H1 (cell line): ENCODE measurements around the gene CCDC88C. TPM values are rescaled to one million over a fixed set of nuclear protein-coding genes. Genes with fewer than 3 reads are reported as not detected.
A peak's percentile ranks its signal among the peaks of the same experiment; 100 is the strongest.

Experiments used
- CTCF ChIA-PET: fragments of 300-600 bp; sonication (Branson Sonifier 250); formaldehyde crosslinking; loops from one replicate; lab custom pipeline; 2021; ENCODE audit not compliant: partially characterized antibody; lab: Charles Lee
- POLR2A ChIA-PET: fragments of 300-600 bp; sonication (Branson Sonifier 250); formaldehyde crosslinking; loops from one replicate; lab custom pipeline; 2021; ENCODE audit warnings: inconsistent platforms; ENCODE audit not compliant: partially characterized antibody; lab: Charles Lee
- DNase-seq, 2 experiments: peaks; one replicate each; pipeline versions ENCODE4 v3.0.0 to v3.0.0-alpha.2; 2010 to 2022; ENCODE audit warnings: low spot score in 2 of 2, low read depth in 1 of 2, mixed read lengths in 1 of 2
- FAIRE-seq: peaks from 2 replicates; lab custom pipeline; 2011; peaks lifted over from hg19 to GRCh38; lab: Jason Lieb, UNC
- H2AFZ ChIP-seq: 2 replicates; pipeline ENCODE4 v1.8.1; 2012; ENCODE audit warnings: low read length, inconsistent platforms
- H2AK5ac ChIP-seq: 2 replicates; pipeline ENCODE4 v1.6.1; 2013; ENCODE audit warnings: low read depth, low read length
- H2BK120ac ChIP-seq: replicated peaks from 2 replicates; pipeline ENCODE3; 2013; ENCODE audit warnings: low read depth, low read length, inconsistent platforms
- H2BK12ac ChIP-seq: 2 replicates; pipeline ENCODE4 v1.6.1; 2013; ENCODE audit warnings: low read depth, low read length
- H2BK15ac ChIP-seq: 2 replicates; pipeline ENCODE4 v1.6.1; 2013; ENCODE audit warnings: low read length
- H2BK20ac ChIP-seq: 2 replicates; pipeline ENCODE4 v1.6.1; 2013; ENCODE audit warnings: low read length
- H2BK5ac ChIP-seq: 2 replicates; pipeline ENCODE4 v1.6.1; 2013; ENCODE audit warnings: low read depth, low read length
- H3K14ac ChIP-seq: 2 replicates; pipeline ENCODE4 v1.6.1; 2013; ENCODE audit warnings: inconsistent platforms; ENCODE audit not compliant: insufficient read length
- H3K18ac ChIP-seq: 2 replicates; pipeline ENCODE4 v1.6.1; 2013; ENCODE audit warnings: low read length; ENCODE audit errors: extremely low read depth
- H3K23ac ChIP-seq: 2 replicates; pipeline ENCODE4 v1.6.1; 2013; ENCODE audit warnings: inconsistent platforms; ENCODE audit not compliant: insufficient read length
- H3K23me2 ChIP-seq: 2 replicates; pipeline ENCODE4 v1.6.1; 2013; ENCODE audit warnings: low read depth, low read length
- H3K27ac ChIP-seq: 2 replicates; pipeline ENCODE4 v1.6.1; 2011; ENCODE audit warnings: low read depth, low read length, inconsistent platforms
- H3K27me3 ChIP-seq, 4 experiments: replicated peaks in 1 of 4; 1 replicate in 1 of 4; 2 replicates in 3 of 4; pipeline versions ENCODE4 v1.6.1 to v1.8.1; 2011 to 2013; ENCODE audit warnings: low read length in 3 of 4, mild to moderate bottlenecking in 3 of 4, inconsistent platforms in 2 of 4, mixed read lengths in 2 of 4, moderate library complexity in 1 of 4; ENCODE audit not compliant: control insufficient read depth in 3 of 4, insufficient read depth in 3 of 4; ENCODE audit errors: extremely low read depth in 1 of 4
- H3K36me3 ChIP-seq, 4 experiments: 2 replicates each; pipeline versions ENCODE4 v1.6.1 to v1.8.1; 2011 to 2013; ENCODE audit warnings: mild to moderate bottlenecking in 4 of 4, low read length in 3 of 4, moderate library complexity in 2 of 4, control low read depth in 1 of 4, inconsistent platforms in 1 of 4; ENCODE audit not compliant: insufficient read depth in 4 of 4, control insufficient read depth in 2 of 4
- H3K4ac ChIP-seq: replicated peaks from 2 replicates; pipeline ENCODE3; 2013; ENCODE audit warnings: low read length, low read depth, mixed read lengths, inconsistent platforms; ENCODE audit not compliant: insufficient read length
- H3K4me1 ChIP-seq, 4 experiments: replicated peaks in 1 of 4; 1 replicate in 1 of 4; 2 replicates in 3 of 4; pipeline versions ENCODE4 v1.6.1 to v1.8.1; 2011 to 2013; ENCODE audit warnings: low read length in 3 of 4, inconsistent platforms in 2 of 4, mixed read lengths in 1 of 4; ENCODE audit not compliant: insufficient read depth in 4 of 4, control insufficient read depth in 3 of 4
- H3K4me2 ChIP-seq, 2 experiments: 2 replicates each; pipeline versions ENCODE4 v1.6.1 to v1.8.1; 2011 to 2013; ENCODE audit warnings: low read depth in 2 of 2, low read length in 2 of 2, control low read depth in 1 of 2, inconsistent platforms in 1 of 2, mild to moderate bottlenecking in 1 of 2; ENCODE audit not compliant: insufficient read depth in 1 of 2
- H3K4me3 ChIP-seq, 4 experiments: fragments of 200-600, 300-600 bp in 1 of 4; sonication (generic), shearing (Covaris generic), sonication (Bioruptor Twin) in 1 of 4; 2 replicates each; pipeline versions ENCODE4 v1.5.1 to v1.8.1; 2011 to 2016; ENCODE audit warnings: low read length in 4 of 4, low read depth in 3 of 4, control low read depth in 2 of 4, inconsistent platforms in 2 of 4, mild to moderate bottlenecking in 2 of 4, mixed read lengths in 1 of 4, moderate library complexity in 1 of 4; ENCODE audit not compliant: insufficient read depth in 2 of 4; ENCODE audit errors: extremely low read depth in 1 of 4
- H3K56ac ChIP-seq: replicated peaks from 2 replicates; pipeline ENCODE3; 2013; ENCODE audit warnings: low read depth, mild to moderate bottlenecking, mixed read lengths, low read length, inconsistent platforms; ENCODE audit not compliant: insufficient read length
- H3K79me1 ChIP-seq: 2 replicates; pipeline ENCODE4 v1.6.1; 2013; ENCODE audit warnings: low read depth, low read length, control low read depth
- H3K79me2 ChIP-seq, 2 experiments: 2 replicates each; pipeline versions ENCODE4 v1.6.1 to v1.8.1; 2012 to 2013; ENCODE audit warnings: low read length in 2 of 2, mild to moderate bottlenecking in 2 of 2, inconsistent platforms in 1 of 2; ENCODE audit not compliant: insufficient read depth in 2 of 2, control insufficient read depth in 1 of 2
- H3K9ac ChIP-seq, 4 experiments: replicated peaks in 1 of 4; 1 replicate in 1 of 4; 2 replicates in 3 of 4; pipeline versions ENCODE4 v1.6.1 to v1.8.1; 2011 to 2013; ENCODE audit warnings: low read depth in 3 of 4, low read length in 3 of 4, control low read depth in 2 of 4, mild to moderate bottlenecking in 2 of 4, moderate library complexity in 2 of 4, inconsistent platforms in 1 of 4; ENCODE audit errors: extremely low read depth in 1 of 4
- H3K9me3 ChIP-seq, 2 experiments: 2 replicates each; pipeline versions ENCODE4 v1.6.1 to v1.8.1; 2012 to 2013; ENCODE audit warnings: mild to moderate bottlenecking in 2 of 2, moderate library complexity in 2 of 2, control low read depth in 1 of 2, inconsistent platforms in 1 of 2, low read depth in 1 of 2, low read length in 1 of 2, mixed read lengths in 1 of 2; ENCODE audit not compliant: insufficient read depth in 2 of 2
- H4K20me1 ChIP-seq, 2 experiments: replicated peaks in 1 of 2; 2 replicates each; pipeline versions ENCODE3 to v1.8.1; 2011 to 2013; ENCODE audit warnings: inconsistent platforms in 2 of 2, low read length in 2 of 2, mild to moderate bottlenecking in 1 of 2; ENCODE audit not compliant: insufficient read depth in 2 of 2, control insufficient read depth in 1 of 2
- H4K5ac ChIP-seq: 2 replicates; pipeline ENCODE4 v1.6.1; 2013; ENCODE audit warnings: low read length, low read depth, mixed read lengths, inconsistent platforms; ENCODE audit not compliant: insufficient read length
- H4K8ac ChIP-seq: 2 replicates; pipeline ENCODE4 v1.8.0; 2013; ENCODE audit warnings: mild to moderate bottlenecking, moderate library complexity, low read length, inconsistent platforms; ENCODE audit not compliant: insufficient read depth; ENCODE audit errors: extremely low read depth
- H4K91ac ChIP-seq: replicated peaks from 2 replicates; pipeline ENCODE3; 2013; ENCODE audit warnings: low read length, mixed read lengths, inconsistent platforms; ENCODE audit not compliant: insufficient read length
- ASH2L ChIP-seq: fragments of 200-600, 300-600 bp; sonication (generic); IDR thresholded peaks from one replicate; pipeline ENCODE4 v1.7.1; 2017; ENCODE audit warnings: low read length
- CHD2 ChIP-seq: IDR thresholded peaks from 2 replicates; pipeline ENCODE4 v1.6.1; 2012; ENCODE audit warnings: low read length, improper control_type of control experiment
- EGR1 ChIP-seq: IDR thresholded peaks from 2 replicates; pipeline ENCODE4 v1.6.1; 2011; ENCODE audit warnings: low read depth, low read length, borderline replicate concordance
- KDM1A ChIP-seq: fragments of 200-600, 300-600 bp; sonication (generic); IDR thresholded peaks from 2 replicates; pipeline ENCODE4 v1.7.1; 2016; ENCODE audit warnings: mild to moderate bottlenecking, low read length, borderline replicate concordance
- POLR2A ChIP-seq, 2 experiments: IDR thresholded peaks; 1 replicate in 1 of 2; 2 replicates in 1 of 2; pipeline ENCODE4 v1.6.1; 2011; ENCODE audit warnings: low read depth in 2 of 2, low read length in 2 of 2, mild to moderate bottlenecking in 2 of 2; ENCODE audit errors: control extremely low read depth in 1 of 2
- RAD21 ChIP-seq, 2 experiments: IDR thresholded peaks in 1 of 2; conservative IDR thresholded peaks in 1 of 2; 2 replicates each; pipeline ENCODE4 v1.6.1; 2011; ENCODE audit warnings: low read depth in 2 of 2, low read length in 2 of 2, improper control_type of control experiment in 1 of 2, inconsistent platforms in 1 of 2, mild to moderate bottlenecking in 1 of 2, moderate library complexity in 1 of 2
- RBBP5 ChIP-seq: IDR thresholded peaks from 2 replicates; pipeline ENCODE4 v1.7.1; 2012; ENCODE audit warnings: low read depth, mild to moderate bottlenecking, inconsistent platforms, low read length, moderate library complexity, borderline replicate concordance
- RFX5 ChIP-seq: IDR thresholded peaks from 2 replicates; pipeline ENCODE4 v1.6.1; 2011; ENCODE audit warnings: low read depth, low read length, improper control_type of control experiment, borderline replicate concordance
- SP1 ChIP-seq: IDR thresholded peaks from 2 replicates; pipeline ENCODE4 v1.6.1; 2011; ENCODE audit warnings: low read depth, low read length
- SUZ12 ChIP-seq: fragments of 200-600 bp; sonication (generic); IDR thresholded peaks from 2 replicates; pipeline ENCODE4 v1.6.1; 2012; ENCODE audit warnings: mild to moderate bottlenecking, inconsistent platforms, low read length, moderate library complexity, mixed read lengths
- TCF12 ChIP-seq: IDR thresholded peaks from 2 replicates; pipeline ENCODE4 v1.6.1; 2011; ENCODE audit warnings: low read depth, mild to moderate bottlenecking, low read length
- ZNF274 ChIP-seq: IDR thresholded peaks from 2 replicates; pipeline ENCODE4 v1.7.0; 2012; ENCODE audit warnings: low read length, borderline replicate concordance; ENCODE audit errors: extremely low read depth
- WGBS, 2 experiments: shearing (Covaris generic) in 1 of 2; methylation state at CpG; one replicate each; pipeline versions ENCODE4 v1.1.6 to v1.1.7; 2013 to 2015; ENCODE audit warnings: low lambda C conversion rate in 2 of 2, mixed read lengths in 2 of 2, inconsistent platforms in 1 of 2, low coverage in 1 of 2, missing lambda C conversion rate in 1 of 2; ENCODE audit not compliant: insufficient replicate concordance in 2 of 2, insufficient coverage in 1 of 2, insufficient read length in 1 of 2; ENCODE audit errors: extremely low coverage in 1 of 2, missing lambda C conversion rate in 1 of 2; 5-methylcytosine and 5-hydroxymethylcytosine counted together
- polyA plus RNA-seq, 7 experiments: library from polyadenylated mRNA; depleted of rRNA in 3 of 7; stranded (reverse) in 5 of 7; unstranded in 2 of 7; fragments of >200 nt in 5 of 7; fragments of 200-250 nt in 2 of 7; gene quantifications; 1 replicate in 5 of 7; 2 replicates in 1 of 7; 4 replicates in 1 of 7; pipeline versions ENCODE4 v1.2.1 to v1.2.3, GENCODE V29; 2011 to 2013; ENCODE audit warnings: missing spikeins in 2 of 7, mixed read lengths in 2 of 7
- total RNA-seq: library from RNA; stranded (reverse); fragmentation: NEBNext Ultra II Directional; extraction: Animal tissue kit (Norgen Biotek cat#: 25700); gene quantifications from 2 replicates; pipeline ENCODE4 v1.2.1, GENCODE V29; 2021

CCDC88C gene
- total and polyA plus RNA-seq, 2 of the 8 experiments (the other 6 are each of a cell fraction or from before 2014, with no cell fraction given): 10.3 to 57.7 TPM

GRCh38 chr14:91369628-91370445 is 47.8 kb downstream of the CCDC88C start:
- CTCF ChIA-PET: interaction anchor here (1.0 to 1.6 kb wide), 5 partner anchors 12 to 45 kb away, joined by 3 to 5 read pairs (median 3); no protein-coding TSS in a partner anchor
- Histone ChIP-seq H4K8ac (peak overlapping the region; percentile 22; the same call in 1 of the 2 replicates), H2BK20ac (no peak overlapping the region), H3K79me1 (peaks cover 34% of the 10 kb centered on the region), H3K23me2 (no peaks in the 10 kb centered on the region), H3K79me2 (peaks cover 0 to 89% of the 10 kb centered on the region in 2 experiments; a peak in 3 of 4 replicates), H3K9ac (no peak overlapping the region; a peak in 1 of 7 replicates), H3K4me1 (peaks cover 11 to 33% (median 19%) of the 10 kb centered on the region in 4 experiments), H2AK5ac (no peak overlapping the region; the same call in 1 of the 2 replicates), H4K91ac (no peak overlapping the region), H2BK15ac (no peak overlapping the region), H3K4me3 (no peak overlapping the region), H3K27ac (no peak overlapping the region), H3K36me3 (no peaks in the 10 kb centered on the region), H3K9me3 (no peaks in the 10 kb centered on the region), H2AFZ (no peak overlapping the region), H3K23ac (no peak overlapping the region), H3K27me3 (no peaks in the 10 kb centered on the region), H2BK120ac (no peak overlapping the region), H3K4me2 (no peak overlapping the region), H3K18ac (0 out of 2 replicates have a peak overlapping the region, but pooled peaks have one; percentile 38), H4K5ac (no peak overlapping the region), H2BK12ac (no peak overlapping the region), H3K56ac (no peak overlapping the region), H2BK5ac (no peak overlapping the region), H3K14ac (no peak overlapping the region), H3K4ac (no peak overlapping the region), H4K20me1 (peaks cover 26 to 39% of the 10 kb centered on the region in 2 experiments)
- DNase-seq: no peak
- FAIRE-seq: no peak
- POLR2A ChIA-PET: interaction anchor here (0.9 to 1.8 kb wide), 3 partner anchors 9 to 44 kb away, joined by 3 to 4 read pairs (median 4); no protein-coding TSS in a partner anchor
- 84% methylated on average over 22 of the region's 24 CpGs; no CpG with 5 or more reads in 1 of the 2 experiments for WGBS, 2 experiments
- TF ChIP-seq POLR2A (IDR thresholded peaks at IDR 0.05; ENCODE audit: control extremely low read depth in 1 of 2, low read depth in 2 of 2, low read length in 2 of 2): no peak
- TF ChIP-seq RBBP5: no peak
- TF ChIP-seq ASH2L: no peak
- no peak for TF ChIP-seq ZNF274
- TF ChIP-seq KDM1A: no peak
- no peak for TF ChIP-seq RAD21 (IDR thresholded peaks at IDR 0.05 in 1 of 2, conservative IDR thresholded peaks at IDR 0.05 in 1 of 2; ENCODE audit: low read depth in 2 of 2, low read length in 2 of 2)
- TF ChIP-seq EGR1: no peak
- no peak for TF ChIP-seq SUZ12
- no peak for TF ChIP-seq RFX5
- no peak for TF ChIP-seq SP1
- TF ChIP-seq CHD2: no peak
- no peak for TF ChIP-seq TCF12
